Measurements from ENCODE around the gene SPACA4.

SPACA4 gene

DNA sequence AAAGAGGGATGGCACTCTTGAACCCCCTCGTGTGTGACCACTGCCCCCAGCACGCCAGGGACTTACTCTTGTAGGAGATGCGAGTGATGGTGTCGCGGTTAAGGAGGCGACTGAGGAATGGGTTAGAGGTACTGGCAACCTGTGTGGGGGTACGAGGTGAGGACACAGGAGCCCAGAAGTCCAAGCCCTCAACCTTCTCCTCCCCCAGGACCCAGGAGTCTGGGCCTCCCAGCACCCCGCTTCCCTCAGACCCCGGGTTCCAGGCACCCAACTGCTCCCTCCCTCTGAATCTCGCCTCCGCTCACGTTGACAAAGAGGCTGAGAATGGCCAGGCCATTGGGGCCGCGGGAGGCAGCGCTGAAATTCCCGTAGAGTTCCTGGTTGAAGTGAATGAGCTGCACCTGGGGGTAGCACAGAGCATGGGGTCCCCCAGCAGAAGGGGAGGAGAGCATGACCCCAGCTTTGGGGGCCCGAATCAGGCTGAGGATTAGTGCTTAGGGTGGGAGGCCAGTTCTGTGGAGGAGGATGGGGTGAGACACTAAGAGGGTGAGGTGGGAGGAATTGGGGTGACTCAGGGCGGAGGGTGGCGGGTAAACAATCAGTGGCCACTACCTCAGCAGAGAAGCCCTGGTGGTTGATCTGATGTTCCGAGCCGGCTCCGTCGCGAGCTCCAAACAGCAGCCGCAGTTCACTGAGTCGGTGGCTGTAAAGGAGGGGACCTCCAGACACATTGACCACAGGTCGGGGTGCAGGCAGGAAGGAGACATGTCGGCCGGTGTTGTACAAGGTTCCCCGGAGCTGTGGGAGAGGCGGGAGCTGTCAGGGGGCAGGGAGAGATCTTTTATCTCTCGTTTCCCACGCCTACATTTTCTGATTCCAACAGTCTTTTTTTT, 33.2 kb downstream of the SPACA4 start:
- no peaks in the 10 kb centered on the region for H3K27me3 ChIP-seq (ENCODE audit: control insufficient read depth, low read length)
- H3K27ac ChIP-seq (ENCODE audit: low read depth, low read length), result no peak overlapping the region
- no peaks in the 10 kb centered on the region for H4K20me1 ChIP-seq (ENCODE audit: control insufficient read depth, insufficient read depth, low read depth, low read length)
- TF ChIP-seq, protein P1, sequence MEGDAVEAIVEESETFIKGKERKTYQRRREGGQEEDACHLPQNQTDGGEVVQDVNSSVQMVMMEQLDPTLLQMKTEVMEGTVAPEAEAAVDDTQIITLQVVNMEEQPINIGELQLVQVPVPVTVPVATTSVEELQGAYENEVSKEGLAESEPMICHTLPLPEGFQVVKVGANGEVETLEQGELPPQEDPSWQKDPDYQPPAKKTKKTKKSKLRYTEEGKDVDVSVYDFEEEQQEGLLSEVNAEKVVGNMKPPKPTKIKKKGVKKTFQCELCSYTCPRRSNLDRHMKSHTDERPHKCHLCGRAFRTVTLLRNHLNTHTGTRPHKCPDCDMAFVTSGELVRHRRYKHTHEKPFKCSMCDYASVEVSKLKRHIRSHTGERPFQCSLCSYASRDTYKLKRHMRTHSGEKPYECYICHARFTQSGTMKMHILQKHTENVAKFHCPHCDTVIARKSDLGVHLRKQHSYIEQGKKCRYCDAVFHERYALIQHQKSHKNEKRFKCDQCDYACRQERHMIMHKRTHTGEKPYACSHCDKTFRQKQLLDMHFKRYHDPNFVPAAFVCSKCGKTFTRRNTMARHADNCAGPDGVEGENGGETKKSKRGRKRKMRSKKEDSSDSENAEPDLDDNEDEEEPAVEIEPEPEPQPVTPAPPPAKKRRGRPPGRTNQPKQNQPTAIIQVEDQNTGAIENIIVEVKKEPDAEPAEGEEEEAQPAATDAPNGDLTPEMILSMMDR (IDR thresholded peaks at IDR 0.05; ENCODE audit: low read depth, low read length, poor library complexity, severe bottlenecking), result no peak
- TF ChIP-seq EZH2phosphoT487 (IDR thresholded peaks at IDR 0.05; ENCODE audit: borderline replicate concordance, low read length), result no peak
- peaks cover 15% of the 10 kb centered on the region for H3K79me2 ChIP-seq (ENCODE audit: control insufficient read depth, low read length)
- peaks cover 43% of the 10 kb centered on the region for H3K4me1 ChIP-seq (ENCODE audit: control insufficient read depth, low read length)
- H3K36me3 ChIP-seq (ENCODE audit: control insufficient read depth, low read length), result 0 out of 2 replicates have a peak, but pooled peaks cover 4% of the 10 kb centered on the region
- no peak overlapping the region for H3K4me2 ChIP-seq (ENCODE audit: low read length)
- H3K4me3 ChIP-seq (ENCODE audit: low read length), result no peak overlapping the region
- peaks cover 18% of the 10 kb centered on the region for H3F3A ChIP-seq (ENCODE audit: control insufficient read depth, insufficient read depth)
- H3K9me2 ChIP-seq (replicated peaks; ENCODE audit: control insufficient read depth, low read length), result no peaks in the 10 kb centered on the region
- H3K9me3 ChIP-seq (ENCODE audit: control insufficient read depth, insufficient read depth, low read length), result no peaks in the 10 kb centered on the region

GRCh38 chr19:48641850-48642249, 35.3 kb downstream of the SPACA4 start:
- H3K27me3 ChIP-seq (ENCODE audit: control insufficient read depth, low read length), result no peaks in the 10 kb centered on the region
- H3K4me3 ChIP-seq (ENCODE audit: low read length), result no peak overlapping the region
- no peaks in the 10 kb centered on the region for H3K9me2 ChIP-seq (replicated peaks; ENCODE audit: control insufficient read depth, low read length)
- H3K4me1 ChIP-seq (ENCODE audit: control insufficient read depth, low read length), result peaks cover 42% of the 10 kb centered on the region
- no peak overlapping the region for H3K4me2 ChIP-seq (ENCODE audit: low read length)
- no peaks in the 10 kb centered on the region for H3K79me2 ChIP-seq (ENCODE audit: control insufficient read depth, low read length)
- H3F3A ChIP-seq (ENCODE audit: control insufficient read depth, insufficient read depth), result peaks cover 13% of the 10 kb centered on the region
- 0 out of 2 replicates have a peak, but pooled peaks cover 4% of the 10 kb centered on the region for H3K36me3 ChIP-seq (ENCODE audit: control insufficient read depth, low read length)
- no peak overlapping the region for H3K27ac ChIP-seq (ENCODE audit: low read depth, low read length)
- no peaks in the 10 kb centered on the region for H4K20me1 ChIP-seq (ENCODE audit: control insufficient read depth, insufficient read depth, low read depth, low read length)
- no peaks in the 10 kb centered on the region for H3K9me3 ChIP-seq (ENCODE audit: control insufficient read depth, insufficient read depth, low read length)
- TF ChIP-seq EZH2phosphoT487 (IDR thresholded peaks at IDR 0.05; ENCODE audit: borderline replicate concordance, low read length), result no peak
- TF ChIP-seq, protein P1 (IDR thresholded peaks at IDR 0.05; ENCODE audit: low read depth, low read length, poor library complexity, severe bottlenecking), result no peak

DNA sequence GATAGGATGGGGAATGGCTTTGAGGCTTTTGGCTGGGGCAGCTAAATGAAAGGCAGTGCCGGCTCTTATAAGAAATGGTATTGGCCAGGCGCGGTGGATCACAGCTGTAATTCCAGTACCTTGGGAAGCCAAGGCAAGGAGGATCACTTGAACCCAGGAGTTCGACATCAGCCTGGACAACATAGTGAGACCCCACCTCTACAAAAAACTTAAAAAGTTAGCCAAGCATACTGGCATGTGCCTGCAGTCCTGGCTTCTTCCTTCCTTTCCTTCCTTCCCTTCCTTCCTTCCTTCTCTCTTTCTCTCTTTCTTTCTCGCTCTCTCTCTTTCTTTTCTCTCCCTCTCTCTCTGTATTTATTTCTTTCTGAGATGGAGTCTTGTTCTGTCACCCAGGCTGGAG, 36.3 kb downstream of the SPACA4 start:
- Histone ChIP-seq H3F3A (ENCODE audit: control insufficient read depth, insufficient read depth) (peaks cover 18% of the 10 kb centered on the region), H3K9me3 (ENCODE audit: control insufficient read depth, insufficient read depth, low read length) (no peaks in the 10 kb centered on the region), H3K4me2 (ENCODE audit: low read length) (no peak overlapping the region), H3K79me2 (ENCODE audit: control insufficient read depth, low read length) (no peaks in the 10 kb centered on the region), H4K20me1 (ENCODE audit: control insufficient read depth, insufficient read depth, low read depth, low read length) (no peaks in the 10 kb centered on the region), H3K4me3 (ENCODE audit: low read length) (no peak overlapping the region), H3K9me2 (replicated peaks; ENCODE audit: control insufficient read depth, low read length) (no peaks in the 10 kb centered on the region), H3K4me1 (ENCODE audit: control insufficient read depth, low read length) (peaks cover 47% of the 10 kb centered on the region), H3K27me3 (ENCODE audit: control insufficient read depth, low read length) (no peaks in the 10 kb centered on the region), H3K27ac (ENCODE audit: low read depth, low read length) (no peak overlapping the region), H3K36me3 (ENCODE audit: control insufficient read depth, low read length) (0 out of 2 replicates have a peak, but pooled peaks cover 4% of the 10 kb centered on the region)
- TF ChIP-seq, protein P1 (IDR thresholded peaks at IDR 0.05; ENCODE audit: low read depth, low read length, poor library complexity, severe bottlenecking), result no peak
- TF ChIP-seq EZH2phosphoT487 (IDR thresholded peaks at IDR 0.05; ENCODE audit: borderline replicate concordance, low read length), result no peak
